Suprapubic skin (tissue), 4 donors: ENCODE results near the gene EMC9. TPM values are rescaled to one million over a fixed set of nuclear protein-coding genes. Genes with fewer than 3 reads are reported as not detected.

Source experiments
- DNase-seq, 2 donors: peaks; one replicate each; pipeline ENCODE4 v3.0.0-alpha.2; 2019; ENCODE audit warnings: low spot score in 2 of 2
- H3K27ac ChIP-seq: fragments of 200-600 bp; sonication (generic); one replicate; pipeline ENCODE4 v1.5.1; 2019
- H3K27me3 ChIP-seq: fragments of 200-600 bp; sonication (generic); one replicate; pipeline ENCODE4 v1.5.1; 2019
- H3K36me3 ChIP-seq: fragments of 200-600 bp; sonication (generic); one replicate; pipeline ENCODE4 v1.5.1; 2019
- H3K4me1 ChIP-seq: fragments of 200-600 bp; sonication (generic); one replicate; pipeline ENCODE4 v1.5.1; 2019
- H3K4me3 ChIP-seq: fragments of 200-600 bp; sonication (generic); one replicate; pipeline ENCODE4 v1.5.1; 2019; ENCODE audit warnings: mild to moderate bottlenecking
- H3K9me3 ChIP-seq: fragments of 200-600 bp; sonication (generic); one replicate; pipeline ENCODE4 v1.5.1; 2019
- CTCF ChIP-seq, 2 donors: fragments of 200-600 bp in 1 of 2; fragments of 450-650 bp in 1 of 2; sonication (generic) in 1 of 2; IDR thresholded peaks; one replicate each; pipeline ENCODE4 v1.5.1; 2016 to 2019; ENCODE audit warnings: antibody characterized with exemption in 2 of 2, mild to moderate bottlenecking in 1 of 2, moderate library complexity in 1 of 2
- EP300 ChIP-seq: sonication (generic); formaldehyde crosslinking; IDR thresholded peaks from one replicate; pipeline ENCODE4 v1.6.1; 2017; ENCODE audit warnings: antibody characterized with exemption
- POLR2A ChIP-seq, 2 donors: fragments of 450-650 bp; IDR thresholded peaks; one replicate each; pipeline ENCODE4 v1.6.1; 2017; ENCODE audit warnings: antibody characterized with exemption in 2 of 2, mild to moderate bottlenecking in 2 of 2, moderate library complexity in 2 of 2
- POLR2AphosphoS5 ChIP-seq, 3 donors: sonication (generic); formaldehyde crosslinking; IDR thresholded peaks; one replicate each; pipeline ENCODE4 v1.6.1; 2017; ENCODE audit warnings: antibody characterized with exemption in 3 of 3
- WGBS: methylation state at CpG from one replicate; pipeline ENCODE4 v1.1.5; 2018; 5-methylcytosine and 5-hydroxymethylcytosine counted together
- total RNA-seq, 4 donors: library from RNA; depleted of rRNA; stranded (reverse); fragments of >200 nt; gene quantifications; one replicate each; pipeline ENCODE4 v1.1.0, GENCODE V29; 2016

Gene EMC9
- total RNA-seq, 4 donors from 2014 or later: 10.9 to 22.0 (median 14.1) TPM

- Histone ChIP-seq H3K27me3 (no peaks in the 10 kb centered on the region), H3K4me3 (peak overlapping the region; percentile 31), H3K9me3 (no peaks in the 10 kb centered on the region), H3K4me1 (peaks cover 10% of the 10 kb centered on the region), H3K36me3 (peaks cover 27% of the 10 kb centered on the region), H3K27ac (no peak overlapping the region)
- peak in 1 of 2 donors; percentile 60 for DNase-seq
- 55% methylated on average over 30 of the region's 30 CpGs for WGBS
- TF ChIP-seq POLR2AphosphoS5 (IDR thresholded peaks at IDR 0.05) (no peak), CTCF (IDR thresholded peaks at IDR 0.05) (no peak), POLR2A (IDR thresholded peaks at IDR 0.05) (no peak), EP300 (no peak)
Observed at GRCh38 chr14:24172261-24172860, 31.0 kb upstream of the EMC9 start.

GRCh38 chr14:24171422-24172260, 30.2 kb upstream of the EMC9 start, which contains the start of gene REC8:
TSS of gene REC8 (plus strand) at chr14:24172080. CDS start at chr14:24172553, 473 bp downstream.
- Histone ChIP-seq H3K4me3 (peak within 1 kb of the TSS; percentile 31), H3K27me3 (no peaks in the 10 kb centered on the region), H3K36me3 (peaks cover 27% of the 10 kb centered on the region), H3K4me1 (peaks cover 10% of the 10 kb centered on the region), H3K9me3 (no peaks in the 10 kb centered on the region), H3K27ac (peak within 1 kb of the TSS; percentile 29)
- WGBS: 45% methylated on average over 33 of the region's 63 CpGs
- DNase-seq: peak in 1 of 2 donors; percentile 74
- no peak for TF ChIP-seq CTCF (IDR thresholded peaks at IDR 0.05)

- 89% methylated on average over 3 of the region's 3 CpGs for WGBS
- H3K4me3 ChIP-seq: no peak overlapping the region
- peaks cover 61% of the 10 kb centered on the region for H3K36me3 ChIP-seq
- TF ChIP-seq CTCF (IDR thresholded peaks at IDR 0.05): no peak
- peaks cover 35% of the 10 kb centered on the region for H3K4me1 ChIP-seq
- H3K9me3 ChIP-seq: no peaks in the 10 kb centered on the region
- no peaks in the 10 kb centered on the region for H3K27me3 ChIP-seq
- DNase-seq: no peak
- no peak overlapping the region for H3K27ac ChIP-seq
Observed at GRCh38 chr14:24167469-24168114, 26.2 kb upstream of the EMC9 start.

GRCh38 chr14:24165785-24166184, 24.4 kb upstream of the EMC9 start:
- TF ChIP-seq EP300 (no peak), CTCF (IDR thresholded peaks at IDR 0.05) (no peak), POLR2AphosphoS5 (IDR thresholded peaks at IDR 0.05) (no peak), POLR2A (IDR thresholded peaks at IDR 0.05) (no peak)
- H3K36me3 ChIP-seq: peaks cover 61% of the 10 kb centered on the region
- no peak overlapping the region for H3K4me3 ChIP-seq
- H3K27me3 ChIP-seq: no peaks in the 10 kb centered on the region
- peaks cover 40% of the 10 kb centered on the region for H3K4me1 ChIP-seq
- H3K9me3 ChIP-seq: no peaks in the 10 kb centered on the region
- DNase-seq: peak in 1 of 2 donors; percentile 35
- no peak overlapping the region for H3K27ac ChIP-seq
- WGBS: 94% methylated on average over 5 of the region's 5 CpGs

- Histone ChIP-seq H3K27ac (no peak overlapping the region), H3K9me3 (no peaks in the 10 kb centered on the region), H3K27me3 (no peaks in the 10 kb centered on the region), H3K4me3 (no peak overlapping the region), H3K36me3 (peaks cover 69% of the 10 kb centered on the region), H3K4me1 (peaks cover 47% of the 10 kb centered on the region)
- DNase-seq: peak in 1 of 2 donors; percentile 56
- TF ChIP-seq EP300 (no peak), POLR2AphosphoS5 (IDR thresholded peaks at IDR 0.05) (no peak), CTCF (IDR thresholded peaks at IDR 0.05) (no peak), POLR2A (IDR thresholded peaks at IDR 0.05) (no peak)
- WGBS: 45% methylated on average over 9 of the region's 14 CpGs
Observed at GRCh38 chr14:24164518-24164991, 23.2 kb upstream of the EMC9 start.
